CD4-positive, alpha-beta T cell (primary cell): Measurements from ENCODE around the gene MYO3A. TPM values are rescaled to one million over a fixed set of nuclear protein-coding genes. Genes with fewer than 3 reads are reported as not detected.

ENCODE experiments used
- ATAC-seq: fragments of 200-7000 bp; cut with Tn5 transposase; one replicate; pipeline ENCODE4 v1.10.0; 2022; ENCODE audit warnings: mild to moderate bottlenecking; ENCODE audit not compliant: poor library complexity
- CTCF ChIA-PET: fragments of 350-600 bp; sonication (Branson Sonifier 250); formaldehyde crosslinking; loops from one replicate; lab custom pipeline; 2021; ENCODE audit warnings: antibody characterized with exemption, inconsistent platforms; lab: Charles Lee
- POLR2A ChIA-PET: fragments of 350-600 bp; sonication (Branson Sonifier 250); formaldehyde crosslinking; loops from one replicate; lab custom pipeline; 2021; ENCODE audit warnings: antibody characterized with exemption, inconsistent platforms; lab: Charles Lee
- DNase-seq, 14 experiments: peaks; one replicate each; pipeline ENCODE4 v3.0.0-alpha.2; 2013 to 2020; ENCODE audit warnings: mixed read lengths in 2 of 14
- H3K27ac ChIP-seq, 2 donors: one replicate each; pipeline versions ENCODE4 v1.5.1 to v1.7.0; 2013; ENCODE audit warnings: low read length in 2 of 2, low read depth in 1 of 2, mild to moderate bottlenecking in 1 of 2
- H3K27me3 ChIP-seq, 2 experiments: 1 replicate in 1 of 2; 2 replicates in 1 of 2; pipeline versions ENCODE4 v1.6.1 to v1.7.0; 2013; ENCODE audit warnings: low read length in 2 of 2, control low read depth in 1 of 2, mild to moderate bottlenecking in 1 of 2, moderate library complexity in 1 of 2; ENCODE audit not compliant: insufficient read depth in 2 of 2, control insufficient read depth in 1 of 2
- H3K36me3 ChIP-seq: one replicate; pipeline ENCODE4 v1.6.1; 2013; ENCODE audit warnings: low read length, control low read depth; ENCODE audit not compliant: insufficient read depth
- H3K4me1 ChIP-seq: one replicate; pipeline ENCODE4 v1.6.1; 2013; ENCODE audit warnings: low read length, control low read depth; ENCODE audit not compliant: insufficient read depth
- H3K4me3 ChIP-seq: one replicate; pipeline ENCODE4 v1.5.1; 2013; ENCODE audit warnings: mild to moderate bottlenecking, low read length, moderate library complexity
- H3K9me3 ChIP-seq, 2 experiments: 1 replicate in 1 of 2; 2 replicates in 1 of 2; pipeline versions ENCODE4 v1.6.1 to v1.7.0; 2013; ENCODE audit warnings: low read length in 2 of 2, mild to moderate bottlenecking in 2 of 2, control low read depth in 1 of 2, moderate library complexity in 1 of 2; ENCODE audit not compliant: control insufficient read depth in 1 of 2, insufficient read depth in 1 of 2
- H3K27ac Mint-ChIP-seq: one replicate; pipeline ENCODE4 v1.8.0; 2020; ENCODE audit warnings: mixed read lengths
- H3K27me3 Mint-ChIP-seq: one replicate; pipeline ENCODE4 v1.8.0; 2021; ENCODE audit warnings: mixed read lengths
- H3K36me3 Mint-ChIP-seq: one replicate; pipeline ENCODE4 v1.8.0; 2021; ENCODE audit warnings: low read depth, mixed read lengths
- H3K4me1 Mint-ChIP-seq: one replicate; pipeline ENCODE4 v1.8.0; 2021; ENCODE audit warnings: low read depth, mixed read lengths
- H3K4me3 Mint-ChIP-seq: one replicate; pipeline ENCODE4 v1.8.0; 2020; ENCODE audit warnings: mild to moderate bottlenecking, mixed read lengths
- H3K9me3 Mint-ChIP-seq: one replicate; pipeline ENCODE4 v1.8.0; 2020; ENCODE audit warnings: mixed read lengths
- intact Hi-C, 2 experiments: fragments of 100-400 bp; cut with DNase I in 1 of 2; cut with micrococcal nuclease in 1 of 2; formaldehyde crosslinking; loops; one replicate each; pipeline versions ENCODE4 v1.15.1 to v1.9.0; 2023 to 2025; cut with DNase I, micrococcal nuclease
- total RNA-seq, 174 experiments: library from RNA in 2 of 174; stranded (reverse) in 2 of 174; gene quantifications; one replicate each; pipeline ENCODE4 v1.2.3 and lab custom pipeline; 2021 to 2026
- TF ChIP-seq, protein P1 (sequence below): fragments of 200-600 bp; IDR thresholded peaks from one replicate; pipeline ENCODE4 v1.8.0; 2022; ENCODE audit warnings: antibody characterized with exemption, mild to moderate bottlenecking

The MYO3A gene
- total RNA-seq, 2 experiments from 2014 or later, result not detected

DNA sequence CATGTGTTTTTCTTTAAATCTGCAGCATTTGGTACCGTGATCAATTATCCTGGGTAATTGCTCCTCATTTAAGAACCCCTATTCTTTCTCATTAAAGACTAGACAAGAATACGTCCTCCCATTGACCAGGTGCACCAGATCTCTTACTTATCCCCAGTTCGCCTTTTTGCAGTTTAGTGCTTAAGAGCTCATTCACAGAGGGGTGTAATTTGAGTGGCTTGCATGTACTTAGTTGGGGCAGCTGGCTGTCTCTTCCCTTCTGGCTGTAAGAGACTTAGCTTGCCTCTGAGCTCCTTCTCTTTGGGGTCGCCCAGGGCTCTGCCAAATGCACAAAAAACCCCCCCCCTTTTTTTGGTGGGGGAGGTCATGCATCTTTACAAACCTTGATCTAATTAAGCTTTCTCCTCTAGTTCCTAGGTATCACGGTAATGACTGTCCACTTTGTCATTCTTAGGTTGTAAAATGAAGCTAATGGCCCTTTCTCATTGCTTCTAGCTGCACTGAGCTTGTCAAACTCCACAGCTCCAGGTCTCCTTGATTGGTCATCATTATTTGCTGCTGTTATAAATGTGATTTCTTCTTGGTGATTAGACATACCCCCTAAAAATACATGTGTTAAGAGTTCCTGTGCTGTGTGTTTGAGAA lies 308.8 kb downstream of the MYO3A start:
- Mint-ChIP-seq H3K4me3 (no peak overlapping the region), H3K27ac (no peak overlapping the region), H3K36me3 (no peaks in the 10 kb centered on the region), H3K4me1 (no peaks in the 10 kb centered on the region), H3K9me3 (no peaks in the 10 kb centered on the region), H3K27me3 (peaks cover 53% of the 10 kb centered on the region)
- Histone ChIP-seq H3K27me3 (peaks cover 0 to 3% of the 10 kb centered on the region in 2 experiments), H3K36me3 (no peaks in the 10 kb centered on the region), H3K9me3 (no peaks in the 10 kb centered on the region), H3K27ac (no peak overlapping the region), H3K4me3 (no peak overlapping the region), H3K4me1 (no peaks in the 10 kb centered on the region)
- ATAC-seq (no peak), DNase-seq (no peak)
- intact Hi-C loops, result no loop called here
- ChIA-PET CTCF (no interaction called here), POLR2A (no interaction called here)
- TF ChIP-seq, protein P1, sequence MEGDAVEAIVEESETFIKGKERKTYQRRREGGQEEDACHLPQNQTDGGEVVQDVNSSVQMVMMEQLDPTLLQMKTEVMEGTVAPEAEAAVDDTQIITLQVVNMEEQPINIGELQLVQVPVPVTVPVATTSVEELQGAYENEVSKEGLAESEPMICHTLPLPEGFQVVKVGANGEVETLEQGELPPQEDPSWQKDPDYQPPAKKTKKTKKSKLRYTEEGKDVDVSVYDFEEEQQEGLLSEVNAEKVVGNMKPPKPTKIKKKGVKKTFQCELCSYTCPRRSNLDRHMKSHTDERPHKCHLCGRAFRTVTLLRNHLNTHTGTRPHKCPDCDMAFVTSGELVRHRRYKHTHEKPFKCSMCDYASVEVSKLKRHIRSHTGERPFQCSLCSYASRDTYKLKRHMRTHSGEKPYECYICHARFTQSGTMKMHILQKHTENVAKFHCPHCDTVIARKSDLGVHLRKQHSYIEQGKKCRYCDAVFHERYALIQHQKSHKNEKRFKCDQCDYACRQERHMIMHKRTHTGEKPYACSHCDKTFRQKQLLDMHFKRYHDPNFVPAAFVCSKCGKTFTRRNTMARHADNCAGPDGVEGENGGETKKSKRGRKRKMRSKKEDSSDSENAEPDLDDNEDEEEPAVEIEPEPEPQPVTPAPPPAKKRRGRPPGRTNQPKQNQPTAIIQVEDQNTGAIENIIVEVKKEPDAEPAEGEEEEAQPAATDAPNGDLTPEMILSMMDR, result no peak

GRCh38 chr10:26243351-26243720 lies 309.3 kb downstream of the MYO3A start:
- Histone ChIP-seq H3K27ac (no peak overlapping the region), H3K4me3 (no peak overlapping the region), H3K4me1 (no peaks in the 10 kb centered on the region), H3K36me3 (no peaks in the 10 kb centered on the region), H3K9me3 (no peaks in the 10 kb centered on the region), H3K27me3 (peaks cover 0 to 3% of the 10 kb centered on the region in 2 experiments)
- peaks cover 48% of the 10 kb centered on the region for H3K27me3 Mint-ChIP-seq
- H3K36me3 Mint-ChIP-seq, result no peaks in the 10 kb centered on the region
- H3K9me3 Mint-ChIP-seq, result no peaks in the 10 kb centered on the region
- CTCF ChIA-PET, result no interaction called here
- POLR2A ChIA-PET, result no interaction called here
- intact Hi-C loops, result no loop called here
- ATAC-seq (no peak), DNase-seq (no peak)
- H3K27ac Mint-ChIP-seq, result no peak overlapping the region
- TF ChIP-seq, protein P1, result no peak
- H3K4me3 Mint-ChIP-seq, result no peak overlapping the region
- H3K4me1 Mint-ChIP-seq, result no peaks in the 10 kb centered on the region

DNA sequence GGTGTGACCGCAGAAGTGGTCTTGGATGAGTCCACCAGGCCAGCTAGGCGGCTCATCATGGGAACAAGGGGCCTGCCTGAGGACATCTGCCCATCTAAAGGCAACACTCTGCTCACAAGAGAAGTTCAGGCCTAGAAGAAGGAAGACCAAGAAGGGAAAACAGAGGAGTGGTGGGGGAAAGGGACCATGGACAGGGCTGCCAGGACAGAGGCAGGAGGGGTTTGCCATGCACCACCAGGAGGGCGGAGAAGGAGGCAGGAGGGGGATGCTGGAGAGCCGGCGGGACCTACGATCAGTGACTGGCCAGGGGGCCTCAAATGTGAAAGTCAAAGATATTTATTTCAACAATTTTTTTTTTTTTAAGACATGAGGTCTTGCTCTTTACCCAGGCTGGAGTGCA lies 315.7 kb downstream of the MYO3A start:
- H3K36me3 ChIP-seq, result no peaks in the 10 kb centered on the region
- no peaks in the 10 kb centered on the region for H3K9me3 ChIP-seq
- H3K27me3 ChIP-seq, result peaks cover 0 to 5% of the 10 kb centered on the region in 2 experiments
- no peak overlapping the region for H3K27ac ChIP-seq
- H3K9me3 Mint-ChIP-seq, result no peaks in the 10 kb centered on the region
- H3K4me1 Mint-ChIP-seq, result no peaks in the 10 kb centered on the region
- intact Hi-C loops, result no loop called here
- H3K36me3 Mint-ChIP-seq, result no peaks in the 10 kb centered on the region
- no peak overlapping the region for H3K4me3 ChIP-seq
- ChIA-PET CTCF (no interaction called here), POLR2A (no interaction called here)
- no peak for ATAC-seq
- H3K4me1 ChIP-seq, result no peaks in the 10 kb centered on the region
- DNase-seq, result no peak
- peaks cover 12% of the 10 kb centered on the region for H3K27me3 Mint-ChIP-seq
- TF ChIP-seq, protein P1, result no peak
- no peak overlapping the region for H3K27ac Mint-ChIP-seq
- no peak overlapping the region for H3K4me3 Mint-ChIP-seq
